Daoy (cell line): ENCODE results near the gene EIF1AD. TPM values are rescaled to one million over a fixed set of nuclear protein-coding genes. Genes with fewer than 3 reads are reported as not detected.
A peak's percentile ranks its signal among the peaks of the same experiment; 100 is the strongest.
"Not testable (repeated sequence)": the region's sequence is repeated elsewhere in the genome, so short reads cannot be mapped to it uniquely, and the experiment has no call there.

ENCODE experiments used
- DNase-seq: peaks from one replicate; pipeline ENCODE4 v3.0.0-alpha.2; 2015; ENCODE audit warnings: low read depth
- total RNA-seq: library from RNA; depleted of rRNA; stranded (reverse); fragments of >200 nt; shearing (Covaris generic); gene quantifications from 2 replicates; pipeline ENCODE4 v1.2.3, GENCODE V29; 2014

Gene EIF1AD
- total RNA-seq, 1 experiment from 2014 or later: 60.9 TPM

GRCh38 chr11:65968600-65969482 is 33.1 kb downstream of the EIF1AD start:
- no peak for DNase-seq

GRCh38 chr11:65967329-65967934 is 34.5 kb downstream of the EIF1AD start:
- DNase-seq: no peak

GRCh38 chr11:65965986-65966762 is 35.8 kb downstream of the EIF1AD start:
- no peak for DNase-seq

GRCh38 chr11:65964906-65965305 is 37.1 kb downstream of the EIF1AD start:
- no peak for DNase-seq

GRCh38 chr11:65962141-65962564 is 39.8 kb downstream of the EIF1AD start:
- no peak for DNase-seq

GRCh38 chr11:65961267-65962140 is 40.5 kb downstream of the EIF1AD start, which contains the start of gene SART1:
TSS of gene SART1 (plus strand) at chr11:65961734. CDS start at chr11:65961781, 47 bp downstream.
- peak; percentile 99 for DNase-seq

GRCh38 chr11:65960824-65961266 is 41.1 kb downstream of the EIF1AD start:
- no peak for DNase-seq

GRCh38 chr11:65958774-65959420 is 43.1 kb downstream of the EIF1AD start:
- no peak for DNase-seq

- DNase-seq: no peak
Measured at GRCh38 chr11:65958291-65958690, 43.7 kb downstream of the EIF1AD start.

- no peak for DNase-seq
Measured at GRCh38 chr11:65954771-65955170, 47.2 kb downstream of the EIF1AD start.

GRCh38 chr11:65953471-65953870 is 48.5 kb downstream of the EIF1AD start:
- no peak for DNase-seq

- no peak for DNase-seq
Measured at GRCh38 chr11:65952052-65952521, 49.9 kb downstream of the EIF1AD start.

- DNase-seq: not testable (repeated sequence)
Measured at GRCh38 chr11:65951641-65952040, 50.3 kb downstream of the EIF1AD start.

- DNase-seq: not testable (repeated sequence)
Measured at GRCh38 chr11:65950711-65951110, 51.2 kb downstream of the EIF1AD start.

- no peak for DNase-seq
Measured at GRCh38 chr11:65947603-65948125, 54.3 kb downstream of the EIF1AD start.

- no peak for DNase-seq
Measured at GRCh38 chr11:65947133-65947532, 54.8 kb downstream of the EIF1AD start.

- no peak for DNase-seq
Measured at GRCh38 chr11:65946655-65947054, 55.3 kb downstream of the EIF1AD start.
